Adrenal gland (tissue), 19 donors: ENCODE results near the gene ELOB. TPM values are rescaled to one million over a fixed set of nuclear protein-coding genes. Genes with fewer than 3 reads are reported as not detected.

ENCODE experiments used
- DNase-seq, 7 donors: peaks; one replicate each; pipeline ENCODE4 v3.0.0-alpha.2; 2019 to 2020
- H3K27ac ChIP-seq, 5 donors: fragments of 200-600 bp; sonication (generic) in 4 of 5; 1 replicate in 3 of 5; 2 replicates in 2 of 5; pipeline versions ENCODE4 v1.5.1 to v1.8.0; 2016 to 2020; ENCODE audit warnings: mild to moderate bottlenecking in 1 of 5
- H3K27me3 ChIP-seq: fragments of 200-600 bp; 2 replicates; pipeline ENCODE4 v1.8.0; 2021
- H3K36me3 ChIP-seq, 2 donors: fragments of 200-600 bp; replicated peaks in 1 of 2; 1 replicate in 1 of 2; 2 replicates in 1 of 2; pipeline versions ENCODE4 v1.5.1 to v1.8.0; 2018 to 2022
- H3K4me1 ChIP-seq, 2 donors: fragments of 200-600 bp; replicated peaks in 1 of 2; 1 replicate in 1 of 2; 2 replicates in 1 of 2; pipeline versions ENCODE4 v1.5.1 to v1.8.0; 2018 to 2021
- H3K4me3 ChIP-seq, 4 donors: fragments of 200-600 bp; sonication (generic) in 3 of 4; one replicate each; pipeline ENCODE4 v1.5.1; 2016 to 2018
- H3K9me3 ChIP-seq, 3 donors: fragments of 200-600 bp; sonication (generic) in 1 of 3; replicated peaks in 1 of 3; 1 replicate in 2 of 3; 2 replicates in 1 of 3; pipeline versions ENCODE4 v1.5.1 to v1.8.0; 2016 to 2021
- POLR2A ChIP-seq, 2 donors: fragments of 450-650 bp; IDR thresholded peaks; one replicate each; pipeline ENCODE4 v1.6.1; 2017; ENCODE audit warnings: antibody characterized with exemption in 2 of 2, mild to moderate bottlenecking in 2 of 2, moderate library complexity in 1 of 2
- WGBS, 4 donors: extraction: QIAGEN DNeasy Blood & Tissue Kit in 2 of 4; methylation state at CpG; one replicate each; pipeline versions ENCODE4 v1.1.5 to v1.1.7; 2013 to 2017; 5-methylcytosine and 5-hydroxymethylcytosine counted together
- intact Hi-C, 2 donors: fragments of 100-400 bp; cut with DNase I; formaldehyde crosslinking; loops; one replicate each; pipeline versions ENCODE4 v1.14.1 to v1.15.0; 2022 to 2023
- long read RNA-seq, 10 donors: library from polyadenylated mRNA in 3 of 10; unstranded in 2 of 10; stranded (forward) in 1 of 10; transcript quantifications; one replicate each; pipeline ENCODE4 v2.0.0 and lab custom pipeline, GENCODE V29; 2021 to 2026
- polyA plus RNA-seq, 3 donors: library from polyadenylated mRNA; stranded (reverse); fragments of 200-250 nt in 2 of 3; fragments of 350-450 nt in 1 of 3; fragmentation: Illumina TruSeq in 1 of 3; extraction: RNeasy Lipid Tissue Mini Kit (QIAGEN cat#74804) in 1 of 3; gene quantifications; one replicate each; pipeline ENCODE4 v1.2.3, GENCODE V29; 2013 to 2014
- total RNA-seq, 9 donors: library from RNA; depleted of rRNA in 4 of 9; stranded (reverse); fragments of >200 nt in 4 of 9; fragments of 120-200 nt in 1 of 9; fragmentation: NEBNext Ultra II Directional in 1 of 9; extraction: Animal tissue kit (Norgen Biotek cat#: 25700) in 1 of 9; gene quantifications; one replicate each; pipeline versions ENCODE4 v1.1.0 to v1.2.4, GENCODE V29; 2013 to 2023
- TF ChIP-seq, protein P1 (sequence below), 6 experiments: fragments of 450-650 bp in 4 of 6; fragments of 200-600 bp in 2 of 6; sonication (generic) in 1 of 6; IDR thresholded peaks; 1 replicate in 5 of 6; 2 replicates in 1 of 6; pipeline versions ENCODE4 v1.5.1 to v1.8.0; 2016 to 2021; ENCODE audit warnings: antibody characterized with exemption in 6 of 6, mild to moderate bottlenecking in 2 of 6, moderate library complexity in 1 of 6
- donor health status: healthy with polysubstance abuse.
- donor health status: Bipolar disorder and iron deficiency.
- donor health status: DM: yes; HTN: yes; CAD: no.
- donor health status: DM: no; HTN: no; CAD: no.
- donor health status: DM: no; HTN: no; CAD: no.
- donor health status: DM: yes; HTN: yes; CAD: no.

Gene ELOB
- total RNA-seq: 100 to 1,000 TPM in 8 of 9 donors, 10 to 100 TPM in 1; 98.2 to 730 (median 323) TPM
- polyA plus RNA-seq: 1,000 to 10,000 TPM in 1 of 3 donors, 100 to 1,000 TPM in 1, 10 to 100 TPM in 1; 72.7 to 1,030 (median 891) TPM
- long read RNA-seq, donor 1, transcript ELOB-202 (3 exons, 997 nt): minor isoform, 143 of 351 reads
- long read RNA-seq, donor 1, transcript ELOB-203 (4 exons, 991 nt): major isoform, 193 of 351 reads
- long read RNA-seq, donor 1, partial matches to known transcripts: 11 of 351 reads
- long read RNA-seq, donor 1, other reads (novel, unspliced or antisense): 0 of 351 reads
- long read RNA-seq, donor 2, transcript ELOB-205 (3 exons, 331 nt): minor isoform, 6 of 278 reads
- long read RNA-seq, donor 2, transcript ELOB-202 (3 exons, 997 nt): minor isoform, 106 of 278 reads
- long read RNA-seq, donor 2, transcript ELOB-203 (4 exons, 991 nt): major isoform, 155 of 278 reads
- long read RNA-seq, donor 2, partial matches to known transcripts: 10 of 278 reads
- long read RNA-seq, donor 2, other reads (novel, unspliced or antisense): 0 of 278 reads
- long read RNA-seq, donor 3, transcript ELOB-202 (3 exons, 997 nt): minor isoform, 111 of 271 reads
- long read RNA-seq, donor 3, transcript ELOB-203 (4 exons, 991 nt): major isoform, 142 of 271 reads
- long read RNA-seq, donor 3, partial matches to known transcripts: 17 of 271 reads
- long read RNA-seq, donor 3, other reads (novel, unspliced or antisense): 0 of 271 reads
- long read RNA-seq, donor 4, transcript ELOB-203 (4 exons, 991 nt): major isoform, 367 of 486 reads
- long read RNA-seq, donor 4, transcript ELOB-202 (3 exons, 997 nt): minor isoform, 106 of 486 reads
- long read RNA-seq, donor 4, partial matches to known transcripts: 4 of 486 reads
- long read RNA-seq, donor 4, other reads (novel, unspliced or antisense): 5 of 486 reads
- long read RNA-seq, donor 5, transcript ELOB-203 (4 exons, 991 nt): major isoform, 287 of 324 reads
- long read RNA-seq, donor 5, transcript ELOB-202 (3 exons, 997 nt): minor isoform, 30 of 324 reads
- long read RNA-seq, donor 5, partial matches to known transcripts: 3 of 324 reads
- long read RNA-seq, donor 5, other reads (novel, unspliced or antisense): 1 of 324 reads
- long read RNA-seq, donor 6, transcript ELOB-202 (3 exons, 997 nt): minor isoform, 82 of 395 reads
- long read RNA-seq, donor 6, transcript ELOB-203 (4 exons, 991 nt): major isoform, 304 of 395 reads
- long read RNA-seq, donor 6, partial matches to known transcripts: 1 of 395 reads
- long read RNA-seq, donor 6, other reads (novel, unspliced or antisense): 4 of 395 reads
- long read RNA-seq, donor 7, transcript ELOB-202 (3 exons, 997 nt): minor isoform, 84 of 176 reads
- long read RNA-seq, donor 7, transcript ELOB-203 (4 exons, 991 nt): major isoform, 90 of 176 reads
- long read RNA-seq, donor 7, partial matches to known transcripts: 0 of 176 reads
- long read RNA-seq, donor 7, other reads (novel, unspliced or antisense): 0 of 176 reads
- long read RNA-seq, donor 8, transcript ELOB-205 (3 exons, 331 nt): minor isoform, 7 of 371 reads
- long read RNA-seq, donor 8, transcript ELOB-202 (3 exons, 997 nt): minor isoform, 144 of 371 reads
- long read RNA-seq, donor 8, transcript ELOB-203 (4 exons, 991 nt): major isoform, 200 of 371 reads
- long read RNA-seq, donor 8, partial matches to known transcripts: 15 of 371 reads
- long read RNA-seq, donor 8, other reads (novel, unspliced or antisense): 5 of 371 reads
- long read RNA-seq, donor 9, transcript ELOB-202 (3 exons, 997 nt): minor isoform, 96 of 238 reads
- long read RNA-seq, donor 9, transcript ELOB-203 (4 exons, 991 nt): major isoform, 139 of 238 reads
- long read RNA-seq, donor 9, partial matches to known transcripts: 0 of 238 reads
- long read RNA-seq, donor 9, other reads (novel, unspliced or antisense): 0 of 238 reads
- long read RNA-seq, donor 10, transcript ELOB-202 (3 exons, 997 nt): minor isoform, 56 of 164 reads
- long read RNA-seq, donor 10, transcript ELOB-203 (4 exons, 991 nt): major isoform, 104 of 164 reads
- long read RNA-seq, donor 10, partial matches to known transcripts: 0 of 164 reads
- long read RNA-seq, donor 10, other reads (novel, unspliced or antisense): 0 of 164 reads

DNA sequence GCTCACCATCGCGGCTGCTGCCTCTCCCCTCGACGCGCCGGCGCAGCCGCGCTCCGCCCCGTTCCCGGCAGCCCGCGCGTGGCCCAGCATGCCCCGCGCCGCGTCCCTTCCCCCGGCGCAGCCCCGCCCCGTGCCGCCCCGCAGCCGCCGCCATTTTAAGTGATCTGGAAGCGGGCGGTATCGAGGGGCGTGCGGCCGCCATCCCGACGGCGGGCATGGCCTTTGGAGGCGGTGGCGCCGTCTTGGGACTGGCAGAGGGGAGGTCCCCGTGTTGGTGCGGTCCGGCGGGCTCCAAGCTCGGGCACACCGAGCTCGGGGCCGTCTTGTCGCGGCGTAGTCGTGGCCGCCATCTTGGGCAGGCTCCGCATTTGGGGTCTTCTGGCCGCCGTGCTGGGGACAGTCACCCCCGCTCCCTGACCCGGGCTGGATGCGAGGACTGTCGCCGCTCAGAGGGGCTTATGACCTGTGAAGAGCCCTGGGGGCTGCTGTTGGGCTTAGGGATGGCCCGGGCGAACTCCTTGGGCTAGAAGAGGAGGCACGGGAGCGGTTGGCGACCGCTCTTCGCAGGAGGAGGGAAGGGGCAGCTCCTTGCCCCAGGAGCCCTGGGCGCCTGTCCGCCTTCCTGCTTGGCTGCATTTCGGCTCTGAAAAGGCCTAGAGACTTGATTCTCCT is at the start of gene ELOB:
TSS of gene ELOB (minus strand) at position 50 of the 672 bp plus-strand sequence. CDS start at position 9, 41 bp downstream.
- Histone ChIP-seq H3K4me1 (peaks cover 12 to 27% of the 10 kb centered on the region in 2 donors), H3K9me3 (no peaks in the 10 kb centered on the region), H3K36me3 (peaks cover 0 to 24% of the 10 kb centered on the region in 2 donors), H3K27ac (peak within 1 kb of the TSS; percentile 97 to 100 (median 99)), H3K27me3 (no peaks in the 10 kb centered on the region), H3K4me3 (peak within 1 kb of the TSS; percentile 43 to 94 (median 92))
- peak; percentile 82 to 92 (median 88) for DNase-seq
- intact Hi-C loops: no loop called here
- 0% methylated on average over 6 to 70 of the region's 70 CpGs for WGBS, 4 donors
- peak; percentile 55 to 59 for TF ChIP-seq POLR2A (IDR thresholded peaks at IDR 0.05)
- TF ChIP-seq, protein P1, sequence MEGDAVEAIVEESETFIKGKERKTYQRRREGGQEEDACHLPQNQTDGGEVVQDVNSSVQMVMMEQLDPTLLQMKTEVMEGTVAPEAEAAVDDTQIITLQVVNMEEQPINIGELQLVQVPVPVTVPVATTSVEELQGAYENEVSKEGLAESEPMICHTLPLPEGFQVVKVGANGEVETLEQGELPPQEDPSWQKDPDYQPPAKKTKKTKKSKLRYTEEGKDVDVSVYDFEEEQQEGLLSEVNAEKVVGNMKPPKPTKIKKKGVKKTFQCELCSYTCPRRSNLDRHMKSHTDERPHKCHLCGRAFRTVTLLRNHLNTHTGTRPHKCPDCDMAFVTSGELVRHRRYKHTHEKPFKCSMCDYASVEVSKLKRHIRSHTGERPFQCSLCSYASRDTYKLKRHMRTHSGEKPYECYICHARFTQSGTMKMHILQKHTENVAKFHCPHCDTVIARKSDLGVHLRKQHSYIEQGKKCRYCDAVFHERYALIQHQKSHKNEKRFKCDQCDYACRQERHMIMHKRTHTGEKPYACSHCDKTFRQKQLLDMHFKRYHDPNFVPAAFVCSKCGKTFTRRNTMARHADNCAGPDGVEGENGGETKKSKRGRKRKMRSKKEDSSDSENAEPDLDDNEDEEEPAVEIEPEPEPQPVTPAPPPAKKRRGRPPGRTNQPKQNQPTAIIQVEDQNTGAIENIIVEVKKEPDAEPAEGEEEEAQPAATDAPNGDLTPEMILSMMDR (IDR thresholded peaks at IDR 0.05): no peak

DNA sequence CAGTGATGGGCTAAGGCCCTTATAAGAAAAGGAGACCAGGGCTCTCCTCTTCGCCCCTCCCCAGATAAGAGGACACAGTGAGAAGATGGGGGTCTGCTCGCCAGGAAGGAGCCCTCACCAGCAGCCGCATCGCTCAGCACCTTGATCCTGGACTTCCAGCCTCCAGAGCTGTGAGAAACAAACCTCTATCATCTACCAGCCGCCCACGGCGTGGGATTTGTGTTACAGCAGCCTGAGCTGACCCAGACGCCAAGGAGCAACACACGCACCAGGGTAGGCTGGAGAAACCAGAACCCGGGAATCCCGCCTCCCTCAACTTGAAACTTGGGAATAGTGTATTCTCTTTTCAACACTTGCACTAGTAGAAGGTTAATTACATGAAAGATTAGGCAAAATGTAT is 48.8 kb upstream of the ELOB start:
- no peak overlapping the region for H3K4me3 ChIP-seq
- peaks cover 4% of the 10 kb centered on the region for H3K27me3 ChIP-seq
- no peak for DNase-seq
- TF ChIP-seq, protein P1 (IDR thresholded peaks at IDR 0.05): no peak
- TF ChIP-seq POLR2A (IDR thresholded peaks at IDR 0.05): no peak
- WGBS, 4 donors: 71 to 79% (median 79%) methylated on average over 11 of the region's 11 CpGs
- H3K36me3 ChIP-seq: no peaks in the 10 kb centered on the region
- no peaks in the 10 kb centered on the region for H3K4me1 ChIP-seq
- intact Hi-C loops: no loop called here
- no peaks in the 10 kb centered on the region for H3K9me3 ChIP-seq
- no peak overlapping the region for H3K27ac ChIP-seq

- H3K9me3 ChIP-seq: no peaks in the 10 kb centered on the region
- TF ChIP-seq, protein P1 (IDR thresholded peaks at IDR 0.05): no peak
- no peak for TF ChIP-seq POLR2A (IDR thresholded peaks at IDR 0.05)
- no peak for DNase-seq
- no peaks in the 10 kb centered on the region for H3K36me3 ChIP-seq
- 70 to 79% (median 75%) methylated on average over 19 to 26 of the region's 26 CpGs for WGBS, 4 donors
- no peak overlapping the region for H3K4me3 ChIP-seq
- H3K27ac ChIP-seq: no peak overlapping the region
- intact Hi-C loops: no loop called here
- H3K27me3 ChIP-seq: no peaks in the 10 kb centered on the region
- no peaks in the 10 kb centered on the region for H3K4me1 ChIP-seq
Observed at GRCh38 chr16:2825049-2825742, 48.1 kb upstream of the ELOB start.
